Heart right ventricle (tissue), 16 donors: ENCODE data around the gene ADGRL1. TPM values are rescaled to one million over a fixed set of nuclear protein-coding genes. Genes with fewer than 3 reads are reported as not detected.

Experiments
- ATAC-seq, 8 donors: fragments of 200-7000 bp; cut with Tn5 transposase; one replicate each; pipeline ENCODE4 v1.9.1; 2020; ENCODE audit warnings: mild to moderate bottlenecking in 8 of 8, moderate library complexity in 8 of 8, moderate number of reproducible peaks in 1 of 8
- DNase-seq, 2 donors: peaks; one replicate each; pipeline ENCODE4 v3.0.0-alpha.2; 2020
- H3K27ac ChIP-seq, 10 donors: fragments of 200-600 bp; sonication (generic) in 2 of 10; one replicate each; pipeline versions ENCODE4 v1.5.0 to v1.8.0; 2020 to 2022; ENCODE audit warnings: mild to moderate bottlenecking in 3 of 10
- H3K27me3 ChIP-seq, 7 donors: fragments of 200-600 bp; one replicate each; pipeline ENCODE4 v1.8.0; 2021 to 2022; ENCODE audit warnings: mild to moderate bottlenecking in 2 of 7
- H3K36me3 ChIP-seq, 9 donors: fragments of 200-600 bp; sonication (generic) in 1 of 9; one replicate each; pipeline versions ENCODE4 v1.5.0 to v1.8.0; 2020 to 2022; ENCODE audit warnings: mild to moderate bottlenecking in 2 of 9
- H3K4me1 ChIP-seq, 9 donors: fragments of 200-600 bp; sonication (generic) in 1 of 9; one replicate each; pipeline versions ENCODE4 v1.5.0 to v1.8.0; 2020 to 2022; ENCODE audit warnings: mild to moderate bottlenecking in 4 of 9
- H3K4me3 ChIP-seq, 10 donors: fragments of 200-600 bp; sonication (generic) in 2 of 10; one replicate each; pipeline versions ENCODE4 v1.5.0 to v1.8.0; 2020 to 2022; ENCODE audit warnings: mild to moderate bottlenecking in 7 of 10, moderate library complexity in 2 of 10
- H3K9me3 ChIP-seq, 11 donors: fragments of 200-600 bp in 10 of 11; sonication (generic) in 2 of 11; one replicate each; pipeline versions ENCODE4 v1.5.0 to v1.8.0; 2013 to 2022; ENCODE audit warnings: mild to moderate bottlenecking in 2 of 11, control low read depth in 1 of 11, moderate library complexity in 1 of 11
- CTCF ChIP-seq, 9 donors: fragments of 200-600 bp; sonication (generic) in 2 of 9; IDR thresholded peaks; one replicate each; pipeline versions ENCODE4 v1.5.0 to v1.8.0; 2021 to 2022; ENCODE audit warnings: antibody characterized with exemption in 9 of 9, mild to moderate bottlenecking in 5 of 9, moderate library complexity in 1 of 9
- WGBS, 2 donors: extraction: QIAGEN DNeasy Blood & Tissue Kit; methylation state at CpG; one replicate each; pipeline ENCODE4 v1.1.7; 2013; ENCODE audit warnings: inconsistent platforms in 1 of 2; 5-methylcytosine and 5-hydroxymethylcytosine counted together
- intact Hi-C, 10 donors: fragments of 100-400 bp; cut with DNase I; formaldehyde crosslinking; loops; one replicate each; pipeline versions ENCODE4 v1.11.1 to v1.14.2; 2022
- polyA plus RNA-seq, 2 donors: library from polyadenylated mRNA; stranded (reverse); fragments of 200-250 nt; gene quantifications; one replicate each; pipeline ENCODE4 v1.2.3, GENCODE V29; 2013
- total RNA-seq, 10 donors: library from RNA; stranded (reverse); fragmentation: NEBNext Ultra II Directional in 3 of 10; extraction: Animal tissue kit (Norgen Biotek cat#: 25700) in 3 of 10; gene quantifications; one replicate each; pipeline versions ENCODE4 v1.2.1 to v1.2.4, GENCODE V29; 2021 to 2023
- donor health status: Arrhythmogenic right ventricular cardiomyopathy.
- donor health status: ischemic (EF 13 %, LVEDD 7.1; RV severe dilation, severe dysfunction).
- donor health status: healthy with polysubstance abuse.
- donor health status: DM: no; HTN: yes; CAD: no.
- donor health status: DM: no; HTN: no; CAD: no.
- donor health status: ischemic (EF 25% LVEDD 6.9; RV normal size, moderate dysfunction).
- donor health status: ischemic (EF 25% LVEDD 5.7; RV mildly dilated, moderate dysfunction).
- donor health status: healthy.
- donor health status: DM: yes; HTN: yes; CAD: no.
- donor health status: Ischemic cardiomyopathy.
- donor health status: ischemic (EF 35%, LVEDD 5.7; RV mildly dilated, moderate dysfunction).
- donor health status: nonischemic (EF 11% LVEDD 7.7; RV severe dilation, severe dysfunction).
- donor health status: DM: yes; HTN: yes; CAD: no.
- donor health status: PGD.
- donor health status: ischemic (EF 29% LVEDD 5.4; RV normal size, mild dysfunction).
- donor health status: nonischemic (EF 23%, LVEDD 6.1; RV moderate dilation, normal function).

Gene ADGRL1
- total and polyA plus RNA-seq, 12 donors: 5.1 to 31.9 (median 12.8) TPM

- intact Hi-C loops: no loop called here
- no peak for TF ChIP-seq CTCF (IDR thresholded peaks at IDR 0.05)
- no peaks in the 10 kb centered on the region for H3K27me3 ChIP-seq
- H3K4me3 ChIP-seq: peak overlapping the region in 3 of 10 donors; percentile 14 to 15 (median 15)
- peaks cover 0 to 39% (median 9%) of the 10 kb centered on the region in 9 donors for H3K36me3 ChIP-seq
- H3K4me1 ChIP-seq: peaks cover 0 to 24% (median 13%) of the 10 kb centered on the region in 9 donors
- DNase-seq (no peak), ATAC-seq (no peak)
- WGBS, 2 donors: 74 to 78% methylated on average over 19 to 20 of the region's 20 CpGs
- H3K27ac ChIP-seq: peak overlapping the region in 2 of 10 donors; percentile 41 to 65
- no peaks in the 10 kb centered on the region for H3K9me3 ChIP-seq
Measured at GRCh38 chr19:14165990-14166830, 39.8 kb downstream of the ADGRL1 start.

GRCh38 chr19:14164724-14165493 is 41.1 kb downstream of the ADGRL1 start:
- DNase-seq: no peak
- TF ChIP-seq CTCF (IDR thresholded peaks at IDR 0.05): no peak
- H3K27me3 ChIP-seq: no peaks in the 10 kb centered on the region
- intact Hi-C loops: no loop called here
- H3K27ac ChIP-seq: no peak overlapping the region
- peaks cover 0 to 24% (median 13%) of the 10 kb centered on the region in 9 donors for H3K4me1 ChIP-seq
- WGBS, 2 donors: 85 to 89% methylated on average over 15 to 16 of the region's 16 CpGs
- H3K4me3 ChIP-seq: no peak overlapping the region
- H3K9me3 ChIP-seq: no peaks in the 10 kb centered on the region
- no peak for ATAC-seq
- H3K36me3 ChIP-seq: peaks cover 0 to 31% (median 3%) of the 10 kb centered on the region in 9 donors

- WGBS, 2 donors: 65 to 75% methylated on average over 11 of the region's 11 CpGs
- no peak for ATAC-seq
- no peaks in the 10 kb centered on the region for H3K9me3 ChIP-seq
- H3K36me3 ChIP-seq: peaks cover 0 to 31% (median 0%) of the 10 kb centered on the region in 9 donors
- peaks cover 0 to 24% (median 13%) of the 10 kb centered on the region in 9 donors for H3K4me1 ChIP-seq
- H3K27ac ChIP-seq: no peak overlapping the region
- no peak overlapping the region for H3K4me3 ChIP-seq
- no peak for DNase-seq
- no peaks in the 10 kb centered on the region for H3K27me3 ChIP-seq
- no peak for TF ChIP-seq CTCF (IDR thresholded peaks at IDR 0.05)
- intact Hi-C loops: no loop called here
Measured at GRCh38 chr19:14164082-14164481, 41.9 kb downstream of the ADGRL1 start.

- Histone ChIP-seq H3K27me3 (no peaks in the 10 kb centered on the region), H3K4me3 (no peak overlapping the region), H3K27ac (no peak overlapping the region), H3K4me1 (peaks cover 0 to 20% (median 11%) of the 10 kb centered on the region in 9 donors), H3K9me3 (no peaks in the 10 kb centered on the region), H3K36me3 (peaks cover 0 to 39% (median 9%) of the 10 kb centered on the region in 9 donors)
- WGBS, 2 donors: 97 to 98% methylated on average over 38 of the region's 38 CpGs
- ATAC-seq: no peak
- no peak for DNase-seq
- no peak for TF ChIP-seq CTCF (IDR thresholded peaks at IDR 0.05)
- intact Hi-C loops: no loop called here
Measured at GRCh38 chr19:14162871-14163297, 43.1 kb downstream of the ADGRL1 start.
